IPS-NIHi7 (cell line): ENCODE measurements around the gene SLC38A11.

Experiments
- DNase-seq: peaks from one replicate; pipeline ENCODE4 v3.0.0; 2012; ENCODE audit warnings: mixed read lengths; ENCODE audit errors: extremely low spot score

The SLC38A11 gene

DNA sequence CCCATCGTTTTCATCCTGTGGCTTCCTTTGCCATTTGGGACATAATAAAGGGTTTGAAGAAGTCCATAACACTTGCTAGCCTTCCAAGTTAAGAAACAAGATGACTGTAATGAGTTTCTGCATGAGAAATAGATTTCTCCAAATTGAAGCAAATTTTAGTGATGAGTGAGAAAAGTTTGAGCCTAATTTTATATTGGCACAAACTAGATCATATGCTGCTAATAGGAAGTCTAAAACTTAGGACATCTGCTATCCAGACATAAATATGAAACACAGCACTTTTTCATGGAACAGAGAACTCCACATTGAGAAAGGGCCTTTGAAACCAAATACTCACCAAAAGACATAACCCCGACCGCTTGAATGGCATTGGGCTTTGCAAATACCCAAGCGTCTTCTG lies 39.8 kb downstream of the SLC38A11 start:
- DNase-seq: no peak

- no peak for DNase-seq
These were observed 41.5 kb downstream of the SLC38A11 start for GRCh38 chr2:164913640-164914350.

GRCh38 chr2:164913011-164913410 lies 42.3 kb downstream of the SLC38A11 start:
- DNase-seq: no peak

- DNase-seq: no peak
These were observed 43.5 kb downstream of the SLC38A11 start for GRCh38 chr2:164911832-164912231.

- DNase-seq: no peak
These were observed 45.0 kb downstream of the SLC38A11 start for GRCh38 chr2:164910101-164910899.

- no peak for DNase-seq
These were observed 48.4 kb downstream of the SLC38A11 start for GRCh38 chr2:164906947-164907346.

DNA sequence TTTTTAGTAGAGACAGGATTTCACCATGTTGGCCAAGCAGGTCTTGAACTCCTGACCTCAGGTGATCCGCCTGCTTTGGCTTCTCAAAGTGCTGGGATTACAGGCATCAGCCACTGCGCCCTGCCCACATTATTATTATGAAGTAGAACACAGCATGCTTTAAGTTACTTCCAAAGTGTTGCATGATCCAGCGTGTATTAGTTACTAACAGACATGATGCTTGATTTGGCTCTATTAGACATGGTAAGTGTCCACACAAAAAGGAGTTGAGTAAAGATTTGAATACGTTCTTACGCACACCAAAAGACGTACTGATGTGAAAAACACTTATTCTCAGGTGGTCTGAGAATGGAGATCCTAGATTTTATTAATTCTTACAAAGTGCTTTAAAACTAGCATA lies 50.0 kb downstream of the SLC38A11 start:
- DNase-seq: no peak

DNA sequence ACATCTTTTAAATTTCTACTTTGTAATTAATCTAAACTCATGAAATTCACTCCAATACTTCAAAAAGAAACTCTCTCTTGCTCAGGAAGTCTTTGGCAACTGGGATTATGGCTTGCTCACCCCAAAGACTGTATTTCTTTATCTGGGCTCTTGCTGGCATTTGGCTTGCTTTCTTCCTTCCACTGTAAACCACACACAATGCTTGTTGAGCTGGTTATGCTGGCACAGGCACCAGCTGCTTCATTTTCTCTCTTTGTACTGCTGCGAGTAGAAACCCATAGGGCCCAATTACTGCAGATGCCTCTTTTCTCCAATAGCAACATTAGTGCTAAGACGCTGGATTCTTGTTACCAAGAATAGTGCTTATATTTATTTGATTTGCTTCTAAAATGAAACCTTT lies 51.4 kb downstream of the SLC38A11 start:
- no peak for DNase-seq

- DNase-seq: no peak
These were observed 52.1 kb downstream of the SLC38A11 start for GRCh38 chr2:164903204-164903603.

DNA sequence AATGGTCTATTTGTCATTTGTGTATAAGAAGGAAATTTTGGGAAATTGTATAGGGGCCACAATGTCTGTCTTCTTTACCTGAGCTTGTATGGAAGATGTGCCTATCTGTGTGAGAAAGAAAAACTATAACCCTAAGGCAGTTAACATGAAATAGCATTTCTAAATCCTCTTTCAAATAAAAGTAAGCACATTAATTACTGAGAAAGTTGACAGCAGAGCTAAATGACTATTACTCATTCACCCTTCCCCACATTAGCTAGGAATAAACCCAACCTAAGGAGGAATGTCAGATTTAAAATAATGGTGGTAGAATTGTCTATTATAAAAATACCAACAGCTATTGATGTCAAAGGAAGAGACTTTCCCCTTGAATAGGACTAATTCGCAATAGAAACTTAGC lies 56.2 kb downstream of the SLC38A11 start:
- DNase-seq: no peak

DNA sequence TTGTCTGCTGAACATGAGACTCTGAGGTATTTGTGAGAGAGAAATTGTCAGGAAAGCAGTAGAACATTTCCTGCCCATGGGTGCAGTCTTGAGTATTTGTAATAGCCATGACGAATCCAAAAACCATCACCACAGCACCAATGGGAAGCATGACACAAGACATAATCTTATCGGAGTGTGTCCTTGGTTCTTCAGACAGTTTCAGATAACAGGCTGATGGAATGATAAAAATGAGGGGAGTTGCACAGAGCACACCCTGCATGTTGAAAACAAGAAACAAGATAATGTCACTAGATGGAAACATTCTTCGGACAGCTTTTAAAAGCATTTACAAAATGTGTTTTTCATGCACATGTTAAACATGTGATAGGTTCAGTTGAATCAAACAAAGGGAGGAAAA lies 56.9 kb downstream of the SLC38A11 start:
- DNase-seq: no peak

DNA sequence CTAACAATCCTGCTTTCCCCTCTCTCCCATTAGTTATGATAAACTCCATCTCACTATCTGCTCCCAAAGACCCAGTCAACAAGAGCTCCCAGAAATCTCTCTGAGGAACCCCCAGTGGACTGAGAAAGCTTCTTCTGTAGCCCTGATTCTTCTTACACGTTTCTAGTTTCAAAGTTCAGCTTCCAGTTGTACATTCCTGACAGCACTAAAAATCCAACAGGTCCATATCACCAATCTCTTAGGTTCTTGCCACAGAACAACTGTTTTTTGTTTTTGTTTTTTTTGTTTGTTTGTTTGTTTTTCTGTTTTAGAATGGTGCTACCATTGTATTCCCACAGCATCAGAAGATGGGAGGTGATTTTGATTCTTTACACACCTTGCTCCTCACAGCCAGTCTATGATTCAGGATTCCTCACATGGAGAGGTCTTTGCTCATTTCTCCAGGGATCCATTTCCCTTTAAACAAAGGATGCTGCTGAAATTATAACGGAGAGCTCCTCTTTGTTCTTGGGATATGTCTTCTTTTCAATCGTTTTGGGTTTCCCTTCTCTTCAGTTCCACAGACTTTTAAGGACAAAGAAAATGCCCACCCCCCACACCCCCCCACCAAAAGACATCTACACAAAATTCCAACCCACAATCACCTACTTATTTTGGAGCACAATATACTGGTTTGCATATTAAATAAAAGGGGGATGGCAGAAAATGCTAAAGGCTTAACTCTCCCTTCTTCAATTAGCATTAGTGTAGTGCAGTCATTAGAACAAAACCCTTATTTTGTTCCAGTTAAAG lies 57.7 kb downstream of the SLC38A11 start:
- no peak for DNase-seq

DNA sequence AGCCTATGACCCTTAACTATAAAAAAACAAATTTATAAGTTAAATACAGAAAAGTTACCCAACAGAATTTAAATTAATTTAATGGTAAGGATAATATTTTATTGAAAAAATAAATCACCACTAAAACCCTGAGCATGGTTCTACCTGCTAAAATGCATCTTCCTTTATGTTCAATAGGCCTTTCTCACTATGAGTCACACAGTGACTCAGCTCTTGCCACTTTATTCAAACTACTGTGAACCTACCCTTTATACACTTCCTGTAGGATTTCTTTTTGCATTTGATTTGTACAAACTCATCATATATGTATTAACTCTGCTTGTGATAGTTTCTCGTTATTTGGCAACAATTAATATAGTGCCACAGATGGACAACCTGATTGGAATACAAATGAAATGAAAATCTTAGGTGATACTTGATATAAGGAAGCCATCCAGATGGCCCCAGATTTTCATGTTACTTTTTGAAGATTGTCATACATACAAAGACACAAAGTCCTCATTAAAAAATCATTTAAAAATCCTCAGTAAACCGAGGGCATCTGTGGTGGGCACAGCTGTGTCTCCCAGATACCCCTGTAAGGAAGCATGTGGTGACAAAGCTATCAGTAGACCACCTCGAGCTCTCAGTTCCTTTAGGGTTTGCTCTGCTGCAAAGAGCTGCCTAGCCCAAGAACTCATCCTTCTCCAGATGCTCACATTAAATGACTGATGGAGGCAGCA lies 58.5 kb downstream of the SLC38A11 start:
- DNase-seq: no peak

DNA sequence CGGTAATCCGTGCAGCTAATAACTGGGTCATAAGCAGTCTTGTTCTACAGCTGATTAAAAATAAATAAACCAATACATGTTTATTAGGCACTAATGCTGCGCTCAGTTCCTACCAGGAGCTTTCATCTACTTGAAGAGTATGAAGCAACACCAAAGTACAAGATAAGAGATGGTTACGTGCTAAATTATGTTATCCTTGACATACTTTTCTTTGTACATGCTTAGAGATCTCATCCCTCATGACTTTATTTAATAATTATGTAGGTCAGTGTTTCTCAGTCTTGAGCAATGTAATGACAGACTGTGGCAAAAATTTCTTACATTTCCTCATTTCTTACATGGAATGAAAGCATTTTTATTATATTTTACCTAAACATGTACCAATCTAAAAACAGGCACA lies 59.1 kb downstream of the SLC38A11 start:
- DNase-seq: no peak

DNA sequence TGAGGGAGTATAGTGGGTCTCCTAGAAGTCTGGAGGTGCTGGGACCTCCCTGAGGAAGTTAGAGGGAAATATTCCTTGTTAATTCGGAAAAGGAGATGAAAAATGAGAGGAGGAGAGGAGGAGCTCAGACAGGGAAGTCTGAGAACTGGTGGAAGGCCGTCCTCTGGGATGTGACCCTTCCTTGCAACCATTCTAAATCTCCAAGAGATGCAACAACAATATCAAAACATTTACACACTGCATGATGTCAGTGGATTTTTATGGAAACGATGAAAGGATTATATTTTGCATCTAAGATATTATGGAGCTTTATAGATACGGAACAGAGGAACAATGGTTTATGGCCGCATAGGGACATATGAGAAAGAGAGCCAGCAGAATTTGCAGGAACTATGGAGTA lies 63.9 kb downstream of the SLC38A11 start:
- no peak for DNase-seq

GRCh38 chr2:164890544-164890943 lies 64.8 kb downstream of the SLC38A11 start:
- DNase-seq: no peak

DNA sequence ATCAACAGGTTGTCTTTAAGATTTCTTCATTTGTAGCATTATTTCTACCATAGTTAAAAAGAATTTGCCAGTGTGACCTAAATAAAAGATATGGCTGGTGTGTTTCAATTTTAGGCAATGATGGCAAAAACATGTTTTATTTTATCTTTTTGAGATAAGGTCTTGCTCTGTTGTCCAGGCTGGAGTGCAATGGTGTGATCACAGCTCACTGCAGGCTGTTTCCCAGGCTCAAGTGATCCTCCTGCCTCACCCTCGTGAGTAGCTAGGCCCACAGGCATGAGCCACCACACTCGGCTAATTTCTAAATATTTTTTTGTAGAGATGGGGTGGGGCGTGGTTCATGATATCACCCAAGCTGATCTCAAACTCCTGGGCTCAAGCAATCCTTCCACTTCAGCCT lies 66.7 kb downstream of the SLC38A11 start:
- DNase-seq: no peak

DNA sequence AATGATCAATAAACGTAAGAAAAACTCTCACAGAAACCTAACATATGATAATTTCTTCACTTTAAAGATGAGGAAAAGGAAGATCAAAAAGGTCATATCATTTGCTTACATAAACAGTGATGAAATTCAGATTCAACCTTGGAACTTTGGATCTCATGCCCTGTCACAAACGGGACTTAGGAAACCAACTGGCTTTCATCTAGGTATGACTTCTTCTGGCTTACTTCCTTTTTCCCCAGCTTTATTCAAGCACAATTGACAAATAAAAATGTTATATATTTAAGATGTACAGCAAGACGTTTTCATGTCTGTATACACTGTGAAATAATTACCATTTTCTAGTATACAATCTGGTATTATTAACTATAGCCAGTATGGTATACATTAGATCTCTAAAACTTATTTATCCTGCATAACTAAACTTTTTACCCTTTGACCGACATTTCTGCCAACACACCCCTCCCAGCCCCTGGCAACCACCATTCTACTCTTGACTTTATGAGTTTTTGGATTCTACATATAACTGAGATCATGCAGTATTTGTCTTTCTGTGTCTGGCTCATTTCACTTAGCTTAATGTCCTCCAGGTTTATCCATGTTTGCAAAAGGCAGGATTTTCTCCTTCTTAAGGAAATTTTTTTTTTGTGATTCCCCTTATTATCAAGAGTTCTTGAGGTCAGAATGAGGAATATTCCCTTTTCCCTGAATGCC lies 67.7 kb downstream of the SLC38A11 start:
- DNase-seq: no peak

- DNase-seq: no peak
These were observed 73.0 kb downstream of the SLC38A11 start for GRCh38 chr2:164882276-164882675.

DNA sequence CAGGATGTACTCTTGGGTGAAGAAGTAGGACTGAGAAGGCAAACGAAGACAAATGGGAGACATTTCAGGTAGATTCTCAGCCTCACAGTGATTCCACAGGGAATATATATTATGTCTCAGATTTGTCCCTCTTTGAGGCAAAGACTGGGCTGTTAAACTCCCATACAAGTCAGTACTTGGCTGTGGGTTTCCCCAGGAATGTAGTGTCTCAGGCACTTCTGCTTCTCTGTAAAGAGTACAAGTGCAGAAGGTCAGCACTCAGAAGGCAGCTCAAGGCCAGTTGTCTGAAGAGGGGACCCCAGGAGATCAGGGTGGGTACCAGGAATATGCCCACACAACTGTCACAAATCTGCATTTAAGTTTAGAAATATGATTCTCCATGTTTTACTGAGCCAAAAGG lies 73.8 kb downstream of the SLC38A11 start:
- DNase-seq: no peak

- DNase-seq: no peak
These were observed 75.3 kb downstream of the SLC38A11 start for GRCh38 chr2:164879901-164880535.
